Measurements from ENCODE around the gene EI24.

The EI24 gene

GRCh38 chr11:125552927-125553326, 16.4 kb upstream of the EI24 start:
- Histone ChIP-seq H3K36me3 (ENCODE audit: insufficient read depth) (no peaks in the 10 kb centered on the region), H3K79me2 (ENCODE audit: insufficient read depth, low read depth) (no peaks in the 10 kb centered on the region), H3K9ac (no peak overlapping the region), H3K27me3 (ENCODE audit: insufficient read depth, low read depth) (no peaks in the 10 kb centered on the region), H3K27ac (no peak overlapping the region), H2AFZ (ENCODE audit: low read depth) (no peak overlapping the region), H4K20me1 (ENCODE audit: insufficient read depth) (no peaks in the 10 kb centered on the region), H3K4me2 (no peak overlapping the region), H3K4me1 (ENCODE audit: low read depth, poor library complexity, severe bottlenecking) (no peaks in the 10 kb centered on the region), H3K4me3 (IDR thresholded peaks at IDR 0.05; ENCODE audit: insufficient read depth, low read depth, low read length) (no peak overlapping the region)
- no peak for TF ChIP-seq CTCF (conservative IDR thresholded peaks at IDR 0.05; ENCODE audit: low read depth, low read length)

GRCh38 chr11:125553357-125553756, 15.9 kb upstream of the EI24 start:
- H3K27me3 ChIP-seq (ENCODE audit: insufficient read depth, low read depth): no peaks in the 10 kb centered on the region
- no peak overlapping the region for H3K4me2 ChIP-seq
- no peak overlapping the region for H3K27ac ChIP-seq
- no peaks in the 10 kb centered on the region for H3K4me1 ChIP-seq (ENCODE audit: low read depth, poor library complexity, severe bottlenecking)
- no peaks in the 10 kb centered on the region for H3K36me3 ChIP-seq (ENCODE audit: insufficient read depth)
- H3K79me2 ChIP-seq (ENCODE audit: insufficient read depth, low read depth): no peaks in the 10 kb centered on the region
- no peak overlapping the region for H3K9ac ChIP-seq
- no peak overlapping the region for H2AFZ ChIP-seq (ENCODE audit: low read depth)
- no peak overlapping the region for H3K4me3 ChIP-seq (IDR thresholded peaks at IDR 0.05; ENCODE audit: insufficient read depth, low read depth, low read length)
- no peaks in the 10 kb centered on the region for H4K20me1 ChIP-seq (ENCODE audit: insufficient read depth)
- no peak for TF ChIP-seq CTCF (conservative IDR thresholded peaks at IDR 0.05; ENCODE audit: low read depth, low read length)

- Histone ChIP-seq H4K20me1 (ENCODE audit: insufficient read depth) (no peaks in the 10 kb centered on the region), H3K9ac (no peak overlapping the region), H3K27me3 (ENCODE audit: insufficient read depth, low read depth) (no peaks in the 10 kb centered on the region), H3K4me3 (IDR thresholded peaks at IDR 0.05; ENCODE audit: insufficient read depth, low read depth, low read length) (no peak overlapping the region), H3K36me3 (ENCODE audit: insufficient read depth) (no peaks in the 10 kb centered on the region), H3K79me2 (ENCODE audit: insufficient read depth, low read depth) (no peaks in the 10 kb centered on the region), H3K4me1 (ENCODE audit: low read depth, poor library complexity, severe bottlenecking) (no peaks in the 10 kb centered on the region), H3K4me2 (no peak overlapping the region), H3K27ac (no peak overlapping the region), H2AFZ (ENCODE audit: low read depth) (no peak overlapping the region)
- no peak for TF ChIP-seq CTCF (conservative IDR thresholded peaks at IDR 0.05; ENCODE audit: low read depth, low read length)
These were observed 15.2 kb upstream of the EI24 start for GRCh38 chr11:125554038-125554437.

- H3K36me3 ChIP-seq (ENCODE audit: insufficient read depth): no peaks in the 10 kb centered on the region
- H2AFZ ChIP-seq (ENCODE audit: low read depth): no peak overlapping the region
- TF ChIP-seq CTCF (conservative IDR thresholded peaks at IDR 0.05; ENCODE audit: low read depth, low read length): no peak
- H3K4me1 ChIP-seq (ENCODE audit: low read depth, poor library complexity, severe bottlenecking): no peaks in the 10 kb centered on the region
- no peaks in the 10 kb centered on the region for H3K27me3 ChIP-seq (ENCODE audit: insufficient read depth, low read depth)
- no peak overlapping the region for H3K9ac ChIP-seq
- H3K27ac ChIP-seq: no peak overlapping the region
- H3K79me2 ChIP-seq (ENCODE audit: insufficient read depth, low read depth): no peaks in the 10 kb centered on the region
- H3K4me2 ChIP-seq: no peak overlapping the region
- H3K4me3 ChIP-seq (IDR thresholded peaks at IDR 0.05; ENCODE audit: insufficient read depth, low read depth, low read length): no peak overlapping the region
- H4K20me1 ChIP-seq (ENCODE audit: insufficient read depth): no peaks in the 10 kb centered on the region
These were observed 9.4 kb upstream of the EI24 start for GRCh38 chr11:125559888-125560287.

GRCh38 chr11:125561924-125562323, 7.4 kb upstream of the EI24 start:
- Histone ChIP-seq H3K27me3 (ENCODE audit: insufficient read depth, low read depth) (no peaks in the 10 kb centered on the region), H3K36me3 (ENCODE audit: insufficient read depth) (no peaks in the 10 kb centered on the region), H3K4me3 (IDR thresholded peaks at IDR 0.05; ENCODE audit: insufficient read depth, low read depth, low read length) (no peak overlapping the region), H3K79me2 (ENCODE audit: insufficient read depth, low read depth) (no peaks in the 10 kb centered on the region), H3K4me1 (ENCODE audit: low read depth, poor library complexity, severe bottlenecking) (no peaks in the 10 kb centered on the region), H3K27ac (no peak overlapping the region), H4K20me1 (ENCODE audit: insufficient read depth) (no peaks in the 10 kb centered on the region), H3K9ac (no peak overlapping the region), H3K4me2 (no peak overlapping the region), H2AFZ (ENCODE audit: low read depth) (no peak overlapping the region)
- TF ChIP-seq CTCF (conservative IDR thresholded peaks at IDR 0.05; ENCODE audit: low read depth, low read length): no peak
